SKM-1 treated with dmso at 0.1 percent for 144 hours (cell line): ENCODE results near the gene ADRM1.

Experiments
- DNase-seq: peaks from one replicate; lab custom pipeline; 2025; ENCODE audit not compliant: unreplicated experiment; lab: John Stamatoyannopoulos, UW

Gene ADRM1

DNA sequence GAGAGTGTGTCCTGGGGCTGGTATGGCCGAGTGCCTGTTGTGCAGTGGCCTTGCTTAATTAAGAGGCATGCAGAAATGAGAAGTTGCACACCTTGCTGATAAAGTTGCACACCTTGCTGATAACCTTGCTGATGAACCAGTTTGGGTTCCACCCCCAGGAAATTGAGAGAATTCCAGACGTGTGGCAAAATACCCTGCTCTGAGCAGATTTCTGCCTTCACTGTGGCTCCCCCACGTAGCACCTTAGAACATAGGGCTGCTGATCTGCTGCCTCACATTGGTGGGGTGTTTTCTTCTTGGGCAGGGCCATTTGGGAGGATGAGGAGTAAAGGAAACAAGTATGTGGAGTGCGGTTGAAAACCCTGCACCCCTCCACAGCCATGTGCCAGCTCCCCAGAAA is 22.5 kb upstream of the ADRM1 start:
- DNase-seq: no peak

DNA sequence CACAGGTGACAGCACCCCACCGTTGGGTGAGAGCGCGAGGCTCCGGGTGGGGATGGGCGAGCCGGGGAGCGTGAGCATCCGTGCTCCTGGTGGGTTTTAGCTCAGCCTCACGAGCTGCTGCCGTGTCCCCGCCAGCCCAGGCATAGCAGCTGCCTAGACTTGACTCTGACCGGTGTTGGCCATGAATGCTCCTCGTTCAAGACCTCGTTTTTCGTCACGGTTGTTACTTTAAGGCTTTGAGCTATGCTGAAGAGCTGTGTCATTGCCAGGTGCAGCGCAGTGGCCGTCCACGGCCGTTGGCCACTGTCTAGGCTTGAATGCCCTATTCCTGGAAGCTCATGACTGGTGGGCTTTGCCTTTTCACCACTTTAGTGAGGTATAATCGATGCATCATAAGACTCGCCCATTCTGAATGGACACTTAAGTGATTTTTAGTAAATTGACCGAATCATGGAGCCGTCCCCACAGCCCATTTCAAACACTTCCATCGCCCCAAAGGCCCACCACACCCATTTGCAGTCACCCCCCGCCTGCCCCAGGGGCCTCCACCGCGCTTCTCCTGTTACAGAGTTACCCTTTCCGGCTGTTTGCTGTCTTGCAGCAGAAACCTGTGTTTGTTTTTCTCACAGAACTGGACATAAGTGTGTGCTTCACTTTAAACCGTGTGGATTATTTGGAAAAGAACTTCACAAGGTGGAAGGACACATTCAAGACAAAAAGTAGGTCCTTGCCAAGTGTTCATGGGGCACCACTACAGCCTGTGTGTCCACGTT is 21.4 kb upstream of the ADRM1 start:
- no peak for DNase-seq

DNA sequence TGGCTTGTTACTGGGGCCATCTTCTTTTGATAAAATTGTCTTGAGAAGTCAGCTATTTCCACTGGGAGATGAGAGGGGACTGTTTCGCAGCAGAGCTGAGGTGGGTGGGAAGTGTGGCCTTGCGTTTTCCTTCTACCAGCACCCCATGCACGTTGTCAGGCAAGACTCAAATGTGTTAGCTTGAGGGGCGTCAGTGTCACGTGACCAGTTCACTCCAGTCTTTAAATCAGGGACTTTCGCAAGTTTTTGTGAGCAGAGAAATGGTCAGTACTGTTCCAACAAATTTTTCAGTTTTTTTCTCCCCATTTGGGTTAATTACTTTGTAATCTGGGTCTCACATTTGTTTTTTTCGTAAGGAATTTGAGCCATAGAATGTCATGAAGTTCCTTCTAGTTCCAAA is 20.7 kb upstream of the ADRM1 start:
- no peak for DNase-seq

DNA sequence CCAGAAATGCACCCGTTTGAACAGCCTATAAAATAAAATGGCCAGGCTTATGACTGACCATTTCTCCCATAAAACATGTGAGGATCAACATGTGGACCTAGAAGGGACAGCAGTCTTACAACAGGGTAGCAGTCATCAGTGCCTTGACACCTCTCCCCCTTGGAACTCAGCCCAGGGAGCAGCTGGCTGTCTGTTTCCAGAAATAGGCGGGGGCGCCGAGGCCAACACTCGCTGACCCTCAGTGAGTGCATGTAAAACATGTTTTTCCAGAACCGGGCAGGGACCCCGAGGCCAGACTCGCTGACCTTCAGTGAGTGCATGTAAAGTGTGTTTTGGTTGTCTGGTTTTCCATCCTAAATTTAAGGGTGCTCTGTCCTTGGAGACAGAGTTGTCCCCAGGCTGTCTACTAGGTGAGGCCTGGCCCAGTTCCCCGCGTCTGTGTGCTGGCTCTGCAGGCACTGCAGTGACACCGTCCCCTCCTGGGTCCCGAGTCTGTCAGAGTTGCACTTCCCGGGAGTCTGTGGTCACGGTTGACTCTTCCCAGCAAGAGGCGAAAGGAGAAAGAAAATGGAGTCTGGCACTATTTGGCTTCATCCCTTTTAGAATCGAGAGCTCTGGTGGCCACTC is 19.8 kb upstream of the ADRM1 start:
- no peak for DNase-seq

DNA sequence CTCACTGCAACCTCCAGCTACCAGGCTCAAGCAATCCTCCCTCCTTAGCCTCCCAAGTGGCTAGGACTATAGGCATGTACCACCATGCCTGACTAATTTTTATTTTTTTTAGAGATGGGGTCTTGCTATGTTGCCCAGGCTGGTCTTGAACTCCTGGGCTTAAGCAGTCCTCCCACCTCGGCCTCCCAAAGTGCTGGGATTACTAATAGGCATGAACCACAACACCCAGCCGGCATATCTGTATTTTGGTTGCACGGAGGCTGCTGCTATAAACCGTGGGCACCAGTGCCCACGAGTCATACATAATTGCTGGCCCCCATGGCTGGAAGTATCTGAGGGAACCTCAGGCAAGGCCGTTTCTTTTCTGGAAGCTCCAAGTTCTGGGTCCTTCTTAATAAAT is 18.3 kb upstream of the ADRM1 start:
- DNase-seq: no peak

DNA sequence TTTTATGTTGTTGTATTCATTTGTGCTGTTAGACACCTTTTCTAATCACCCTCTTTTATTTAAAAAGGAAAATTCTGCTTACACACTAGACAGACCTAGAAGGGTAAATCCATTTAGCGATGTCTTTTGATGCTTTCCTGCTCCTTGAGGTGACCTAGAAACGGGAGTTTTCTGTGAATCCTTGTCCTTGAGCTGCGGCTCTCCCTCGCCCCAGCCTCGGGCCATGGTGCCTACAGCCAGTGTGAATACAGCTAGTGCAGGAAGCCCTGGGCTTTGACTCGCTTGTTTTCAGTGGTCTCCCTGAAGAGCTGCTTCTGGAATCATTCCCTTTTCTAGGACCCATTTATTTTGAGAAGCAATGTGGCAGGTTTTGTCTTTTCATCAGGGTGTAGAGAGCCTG is 17.6 kb upstream of the ADRM1 start:
- DNase-seq: no peak

DNA sequence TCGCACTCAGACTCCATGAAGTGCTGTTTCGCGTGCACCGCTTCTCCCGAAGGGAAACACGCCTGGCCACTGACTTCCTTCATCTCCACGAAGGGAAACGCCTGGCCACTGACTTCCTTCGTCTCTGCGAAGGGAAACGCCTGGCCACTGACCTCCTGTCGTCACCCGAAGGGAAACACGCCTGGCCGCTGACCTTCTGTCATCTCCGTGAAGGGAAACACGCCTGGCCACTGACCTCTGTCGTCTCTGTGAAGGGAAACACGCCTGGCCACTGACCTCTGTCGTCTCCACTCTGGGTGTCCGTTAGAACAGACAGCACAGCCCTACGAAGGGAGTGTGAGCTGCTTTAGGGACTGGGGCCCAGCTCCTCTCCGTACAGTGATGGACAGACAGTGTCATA is 17.1 kb upstream of the ADRM1 start:
- DNase-seq: no peak

DNA sequence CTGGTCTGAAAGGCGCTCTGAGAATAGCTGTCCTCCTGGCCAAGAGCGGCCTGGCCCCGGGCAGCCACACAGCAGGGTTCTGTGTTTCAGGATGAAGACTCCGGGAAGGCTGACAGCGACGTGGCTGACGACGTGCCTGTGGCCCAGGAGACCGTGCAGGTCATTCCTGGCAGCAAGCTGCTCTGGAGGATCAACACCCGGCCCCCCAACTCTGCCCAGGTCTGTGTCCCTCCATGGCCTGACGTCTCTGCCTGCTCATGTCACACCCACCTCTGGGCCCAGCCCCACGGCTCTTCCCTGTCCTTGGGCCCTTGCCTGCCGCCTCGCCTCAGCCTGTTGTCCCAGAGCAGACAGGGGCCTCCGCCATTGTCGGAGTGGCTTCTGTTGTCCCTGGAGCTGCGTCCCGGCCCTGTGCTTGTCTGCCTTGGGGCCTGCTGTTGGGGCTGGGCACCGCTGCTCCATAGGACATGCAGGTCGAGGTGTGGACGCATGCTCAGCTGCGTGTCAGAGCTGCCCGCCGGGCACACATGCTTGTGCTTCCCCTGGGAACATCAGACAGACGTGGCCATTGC is 16.2 kb upstream of the ADRM1 start:
- DNase-seq: no peak

DNA sequence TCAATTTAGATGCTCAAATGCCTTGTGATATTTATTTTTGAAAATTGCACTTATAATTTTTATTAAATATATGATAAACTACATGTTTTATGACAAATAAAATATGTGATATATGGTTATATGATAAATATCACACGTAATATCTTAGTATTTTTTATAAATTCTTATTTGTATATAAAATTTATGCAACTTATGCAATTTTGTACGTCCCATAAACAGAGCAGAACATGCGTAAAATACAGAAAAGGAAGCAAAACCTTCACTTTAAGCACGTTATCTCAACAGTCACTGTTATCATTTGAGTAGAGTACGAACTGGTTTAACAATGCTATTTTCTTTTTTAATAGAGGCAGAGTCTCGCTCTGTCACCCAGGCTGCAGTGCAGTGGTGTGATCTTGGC is 15.7 kb upstream of the ADRM1 start:
- no peak for DNase-seq

DNA sequence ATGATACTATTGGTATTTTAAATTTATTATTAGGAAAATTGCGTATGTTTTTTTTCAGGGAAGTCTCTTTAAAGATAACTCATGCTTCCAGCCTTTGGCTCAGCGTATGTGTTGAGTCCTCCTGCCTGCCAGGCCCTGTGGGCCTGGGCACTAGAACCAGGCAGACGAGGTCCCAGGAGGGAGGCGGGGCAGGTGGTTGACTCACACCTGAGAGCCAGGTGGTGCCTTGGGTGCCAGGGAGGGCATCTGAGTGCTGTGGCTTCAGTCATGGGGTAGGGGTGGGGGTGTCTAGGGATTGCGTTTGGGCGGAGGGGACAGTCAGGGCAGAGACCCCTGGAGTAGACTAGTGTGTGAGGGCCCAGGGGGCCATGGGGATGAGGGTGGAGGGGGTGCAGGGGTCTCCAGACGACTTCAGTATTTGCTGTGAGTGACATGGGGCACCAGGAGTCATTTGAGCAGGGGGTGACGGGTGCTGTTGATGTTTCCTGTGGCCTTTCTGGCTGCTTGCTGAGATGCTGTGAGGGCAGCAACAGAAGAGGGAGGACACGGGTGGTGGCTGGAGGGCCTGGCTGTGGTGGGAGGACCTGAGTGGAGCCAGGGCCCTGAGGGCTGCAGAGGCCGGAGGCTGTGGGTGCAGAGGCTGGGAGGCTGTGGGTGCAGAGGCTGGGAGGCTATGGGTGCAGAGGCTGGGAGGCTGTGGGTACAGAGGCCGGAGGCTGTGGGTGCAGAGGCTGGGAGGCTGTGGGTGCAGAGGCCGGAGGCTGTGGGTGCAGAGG is 14.8 kb upstream of the ADRM1 start:
- no peak for DNase-seq

DNA sequence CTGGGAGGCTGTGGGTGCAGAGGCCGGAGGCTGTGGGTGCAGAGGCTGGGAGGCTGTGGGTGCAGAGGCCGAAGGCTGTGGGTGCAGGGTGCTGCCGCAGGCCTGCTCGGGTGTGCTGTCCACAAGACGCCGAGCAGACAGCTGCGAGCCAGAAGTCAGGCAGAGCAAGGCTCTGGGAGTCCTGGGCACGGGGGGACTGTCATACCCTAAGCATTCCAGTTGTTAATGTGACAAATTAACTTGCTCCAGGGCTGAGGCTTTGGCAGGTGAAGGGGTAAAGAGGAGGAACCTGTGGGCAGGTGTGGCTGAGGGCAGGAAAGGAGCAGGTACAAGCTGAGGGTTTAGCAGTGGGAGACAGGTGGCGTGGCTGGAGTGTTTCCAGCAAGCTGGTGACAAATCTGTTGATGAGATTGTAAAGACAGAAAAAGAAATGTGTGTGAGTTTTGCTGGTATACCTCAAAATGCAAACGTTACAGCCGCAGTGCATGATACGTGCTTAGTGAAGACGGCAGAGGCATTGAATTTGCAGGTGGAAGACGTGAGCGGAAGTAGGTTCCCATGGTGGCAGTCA is 14.2 kb upstream of the ADRM1 start:
- DNase-seq: no peak

DNA sequence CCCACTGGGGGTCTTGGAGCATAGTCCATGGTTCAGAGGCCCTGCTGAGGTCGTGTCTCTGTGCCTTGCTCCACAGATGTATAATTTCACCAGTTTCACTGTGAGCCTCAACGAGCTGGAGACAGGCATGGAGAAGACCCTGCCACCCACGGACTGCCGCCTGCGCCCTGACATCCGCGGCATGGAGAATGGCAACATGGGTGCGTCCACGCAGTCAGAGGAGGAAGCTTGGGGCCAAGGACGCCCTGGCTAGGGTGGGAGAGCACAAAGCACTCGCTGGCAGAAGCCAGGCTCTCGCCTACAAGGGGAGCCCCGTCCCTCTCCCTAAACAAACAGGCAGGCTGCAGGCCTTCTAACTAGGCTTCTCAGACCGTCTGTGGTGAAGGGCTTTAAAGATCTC is 13.7 kb upstream of the ADRM1 start:
- DNase-seq: no peak

DNA sequence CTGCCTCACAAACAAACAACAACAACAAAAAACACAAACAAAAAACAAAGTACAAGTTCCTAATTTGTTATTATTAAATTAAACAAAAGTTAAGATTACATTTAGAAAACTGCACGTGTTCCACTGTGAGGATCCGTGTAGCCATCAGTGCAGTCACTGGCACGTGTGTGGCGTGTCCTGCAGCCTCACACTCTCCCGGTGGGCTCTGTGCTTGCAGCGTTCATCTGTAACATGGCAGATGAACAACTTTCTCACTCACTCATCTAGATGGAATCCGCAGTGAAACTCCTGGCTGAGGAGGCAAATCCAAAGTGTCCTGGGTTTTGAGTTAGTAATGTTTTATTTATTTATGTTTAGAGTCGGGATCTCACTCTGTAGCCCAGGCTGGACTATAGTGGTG is 12.9 kb upstream of the ADRM1 start:
- no peak for DNase-seq

DNA sequence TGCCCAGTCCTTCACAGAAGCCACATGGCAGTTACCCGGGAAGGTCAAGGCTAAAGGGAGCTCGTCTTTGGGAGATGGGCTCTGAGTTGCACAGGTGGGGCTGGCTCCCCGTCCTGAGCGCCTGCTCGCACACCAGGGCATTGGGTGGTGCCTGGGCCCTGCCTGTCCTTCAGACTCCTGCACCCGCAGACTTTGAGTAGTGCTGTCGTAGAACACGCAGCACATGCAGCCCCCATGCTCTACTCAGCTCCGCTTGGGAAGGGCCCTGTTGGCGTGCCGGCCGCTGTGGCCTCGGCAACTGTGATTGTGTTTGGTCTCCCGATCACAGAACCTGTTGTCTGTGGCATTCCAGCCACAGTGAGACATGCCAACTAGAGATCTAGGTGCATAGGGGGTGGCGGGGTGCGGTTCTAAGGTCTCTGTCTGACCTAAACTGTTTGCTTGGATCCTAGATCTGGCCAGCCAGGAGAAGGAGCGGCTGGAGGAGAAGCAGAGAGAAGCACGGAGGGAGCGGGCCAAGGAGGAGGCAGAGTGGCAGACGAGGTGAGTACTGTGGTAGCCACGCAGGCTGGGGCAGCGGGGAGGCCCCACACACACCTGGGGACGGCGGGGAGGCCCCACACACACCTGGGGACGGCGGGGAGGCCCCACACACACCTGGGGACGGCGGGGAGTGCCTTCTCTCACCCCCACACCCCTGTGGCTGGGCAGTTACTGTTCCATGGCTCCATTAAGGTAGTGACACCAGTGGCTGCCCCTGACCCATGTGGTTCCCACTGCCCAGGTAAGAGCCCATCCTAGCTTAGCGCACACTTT is 11.3 kb upstream of the ADRM1 start:
- no peak for DNase-seq

DNA sequence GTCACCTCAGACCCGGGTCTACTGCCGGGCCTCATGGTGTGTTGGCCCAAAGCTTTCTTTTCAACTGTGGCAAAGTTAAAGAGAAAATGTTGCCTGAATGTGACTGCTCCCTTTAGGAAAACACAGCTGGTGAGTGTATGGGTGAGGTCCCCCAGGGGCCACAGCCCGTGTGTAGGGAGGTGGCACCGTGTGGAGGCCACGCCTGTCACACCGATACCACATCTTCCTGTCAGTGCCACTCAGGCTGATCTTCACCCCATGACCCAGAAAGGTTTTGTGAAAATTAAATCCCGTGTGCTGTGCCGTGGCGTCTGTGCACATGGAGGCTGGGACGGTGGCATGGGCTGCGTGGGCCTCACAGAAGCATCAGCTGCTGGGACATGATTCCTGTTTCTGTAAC is 10.7 kb upstream of the ADRM1 start:
- no peak for DNase-seq

DNA sequence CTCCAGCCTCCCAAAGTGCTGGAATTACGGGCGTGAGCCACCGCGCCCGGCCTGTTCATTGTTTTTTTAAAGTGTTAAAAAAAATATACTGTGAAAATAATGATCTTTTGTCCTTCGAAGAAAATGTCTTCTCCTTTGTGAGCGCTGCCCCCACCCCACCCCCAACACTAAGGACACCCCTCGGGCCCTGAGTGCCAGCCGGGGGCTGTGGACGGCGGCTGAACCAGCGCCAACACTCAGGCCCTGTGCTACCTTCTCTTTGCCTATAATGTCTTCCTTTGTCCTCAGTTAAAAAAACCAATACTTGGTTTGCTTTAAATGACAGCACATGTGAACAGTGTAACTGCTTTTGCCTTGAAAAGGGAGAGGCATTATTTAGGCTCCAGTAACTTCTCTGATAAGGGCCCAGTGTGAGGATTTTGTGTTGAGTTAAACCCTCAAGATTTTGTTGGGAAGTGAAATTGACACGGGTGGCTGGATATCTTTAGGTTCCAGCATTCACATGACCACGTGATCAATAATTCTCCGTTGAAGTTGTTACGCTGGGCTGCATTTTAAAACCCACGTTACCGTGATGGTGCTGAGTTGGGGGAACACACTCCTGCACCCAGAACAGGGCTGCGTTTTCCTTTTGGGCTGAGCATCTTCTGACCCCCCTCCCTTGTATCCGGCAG is 9.5 kb upstream of the ADRM1 start:
- DNase-seq: no peak

DNA sequence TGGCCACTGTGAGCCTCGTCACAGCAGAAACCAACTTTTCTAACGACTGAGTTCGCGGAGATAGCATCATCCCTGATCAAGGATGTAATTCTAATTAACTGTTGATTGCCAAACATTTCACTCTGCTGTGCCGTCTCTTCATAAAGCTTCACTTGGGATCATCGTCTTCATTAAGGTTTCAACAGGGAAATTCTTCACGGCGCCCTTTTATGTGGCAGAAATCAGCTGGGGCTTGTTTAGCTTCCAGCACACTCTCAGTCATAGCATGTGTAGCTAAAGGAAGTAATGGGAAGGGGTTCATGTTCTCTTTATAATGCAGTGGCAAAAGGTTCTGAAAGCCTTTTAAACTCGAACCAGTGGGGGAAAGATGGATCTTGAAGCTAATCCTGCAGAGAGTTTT is 8.9 kb upstream of the ADRM1 start:
- no peak for DNase-seq

DNA sequence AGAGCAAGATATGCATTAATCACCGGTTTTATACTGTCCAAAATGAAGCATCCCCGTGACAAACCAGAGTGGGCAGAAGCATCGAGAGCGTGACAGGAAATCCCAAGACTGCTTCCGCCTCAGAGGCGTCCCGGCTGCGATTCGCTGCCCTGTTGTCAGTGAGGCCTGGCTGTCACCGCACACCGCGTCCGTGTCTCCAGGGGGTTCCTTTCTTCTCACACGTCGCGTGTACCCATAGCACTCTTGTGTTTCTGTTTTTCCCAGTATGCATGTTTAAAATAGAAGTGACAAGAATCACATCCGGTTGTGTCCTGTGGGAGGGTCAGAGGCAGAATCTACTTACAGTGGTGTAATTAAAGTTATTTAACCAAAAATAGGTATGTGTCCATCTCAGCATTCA is 8.3 kb upstream of the ADRM1 start:
- no peak for DNase-seq

DNA sequence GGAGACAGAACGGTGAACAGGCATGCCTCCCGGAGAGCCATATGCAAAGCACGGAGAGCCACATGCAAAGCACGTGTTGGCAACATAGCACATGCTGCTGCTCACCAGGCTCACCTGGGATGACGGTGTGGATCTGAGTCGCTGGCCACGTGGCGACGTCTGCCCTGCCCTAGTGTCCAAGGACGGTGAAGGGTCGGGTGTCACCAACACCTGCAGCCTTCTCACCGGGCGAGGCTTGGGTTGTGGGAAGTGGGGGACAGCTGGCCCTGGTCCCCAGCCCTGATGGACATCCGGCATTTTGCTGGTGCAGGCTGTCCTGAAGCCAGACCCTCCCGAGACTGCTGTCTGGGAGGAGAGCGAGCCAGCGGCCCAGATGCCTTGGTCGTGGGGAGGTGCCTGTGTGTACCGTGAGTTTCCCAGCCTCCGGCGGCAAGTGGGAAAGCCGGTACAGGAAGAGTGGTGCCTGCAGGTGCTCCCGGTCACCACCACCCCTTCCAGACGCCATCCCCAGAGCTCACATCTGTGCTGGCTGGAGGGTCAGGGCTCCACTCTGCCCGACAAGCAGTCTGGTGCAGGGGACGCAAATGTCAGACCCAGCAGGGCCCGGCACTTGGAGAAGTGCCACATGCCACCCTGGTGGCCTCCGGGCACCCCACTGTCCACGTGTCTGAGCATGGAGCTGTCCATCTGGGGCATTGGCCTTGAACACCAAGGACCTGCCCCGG is 5.9 kb upstream of the ADRM1 start:
- DNase-seq: no peak
